Measurements from ENCODE around the gene SLC1A3. TPM values are rescaled to one million over a fixed set of nuclear protein-coding genes. Genes with fewer than 3 reads are reported as not detected.

The SLC1A3 gene
- total RNA-seq, 1 donor = 1.3 TPM

GRCh38 chr5:36692791-36693763 is 86.7 kb downstream of the SLC1A3 start:
- TF ChIP-seq CTCF (IDR thresholded peaks at IDR 0.05; ENCODE audit: insufficient read depth, low read depth, low read length) = peak; percentile 76
- peak overlapping the region; percentile 15 for H3K4me3 ChIP-seq (ENCODE audit: low read depth, low read length)
- DNase-seq (ENCODE audit: low read depth) = peak; percentile 74

- H3K4me3 ChIP-seq (ENCODE audit: low read depth, low read length) = no peak overlapping the region
- DNase-seq (ENCODE audit: low read depth) = peak; percentile 59
- no peak for TF ChIP-seq CTCF (IDR thresholded peaks at IDR 0.05; ENCODE audit: insufficient read depth, low read depth, low read length)
These were observed 87.9 kb downstream of the SLC1A3 start for GRCh38 chr5:36694351-36694750.

GRCh38 chr5:36696059-36696673 is 89.8 kb downstream of the SLC1A3 start:
- no peak overlapping the region for H3K4me3 ChIP-seq (ENCODE audit: low read depth, low read length)
- peak; percentile 71 for DNase-seq (ENCODE audit: low read depth)
- peak; percentile 87 for TF ChIP-seq CTCF (IDR thresholded peaks at IDR 0.05; ENCODE audit: insufficient read depth, low read depth, low read length)

GRCh38 chr5:36698031-36698430 is 91.6 kb downstream of the SLC1A3 start:
- H3K4me3 ChIP-seq (ENCODE audit: low read depth, low read length) = no peak overlapping the region
- no peak for TF ChIP-seq CTCF (IDR thresholded peaks at IDR 0.05; ENCODE audit: insufficient read depth, low read depth, low read length)
- DNase-seq (ENCODE audit: low read depth) = no peak

- TF ChIP-seq CTCF (IDR thresholded peaks at IDR 0.05; ENCODE audit: insufficient read depth, low read depth, low read length) = no peak
- no peak for DNase-seq (ENCODE audit: low read depth)
- H3K4me3 ChIP-seq (ENCODE audit: low read depth, low read length) = no peak overlapping the region
These were observed 94.8 kb downstream of the SLC1A3 start for GRCh38 chr5:36701085-36701698.

GRCh38 chr5:36703245-36703860 is 96.9 kb downstream of the SLC1A3 start:
- no peak for TF ChIP-seq CTCF (IDR thresholded peaks at IDR 0.05; ENCODE audit: insufficient read depth, low read depth, low read length)
- peak; percentile 52 for DNase-seq (ENCODE audit: low read depth)

More at GRCh38 chr5:36703245-36703860, 96.9 kb downstream of the SLC1A3 start:
- no peak overlapping the region for H3K4me3 ChIP-seq (ENCODE audit: low read depth, low read length)

All from fibroblast of villous mesenchyme (primary cell).